ENCODE measurements around the gene NCAPG. TPM values are rescaled to one million over a fixed set of nuclear protein-coding genes. Genes with fewer than 3 reads are reported as not detected.

The NCAPG gene
- total and polyA plus RNA-seq, 2 experiments from 2014 or later: 5.4 to 25.1 TPM

GRCh38 chr4:17812801-17813200 is 2.0 kb downstream of the NCAPG start:
- H3K4me1 ChIP-seq (ENCODE audit: low read depth): peaks cover 25% of the 10 kb centered on the region
- H3K27ac ChIP-seq: no peak overlapping the region
- no peak for TF ChIP-seq CTCF (IDR thresholded peaks at IDR 0.05; ENCODE audit: low read depth, low read length)
- H3K9me3 ChIP-seq (ENCODE audit: low read depth): no peaks in the 10 kb centered on the region
- no peaks in the 10 kb centered on the region for H3K27me3 ChIP-seq
- no peaks in the 10 kb centered on the region for H3K36me3 ChIP-seq
- peak in 1 of 2 donors; percentile 19 for DNase-seq (ENCODE audit: low read depth in 1 of 2, low spot score in 1 of 2)
- peak overlapping the region; percentile 84 for H3K4me3 ChIP-seq

GRCh38 chr4:17814140-17814539 is 3.4 kb downstream of the NCAPG start:
- no peaks in the 10 kb centered on the region for H3K9me3 ChIP-seq (ENCODE audit: low read depth)
- H3K4me3 ChIP-seq: no peak overlapping the region
- DNase-seq (ENCODE audit: low read depth in 1 of 2, low spot score in 1 of 2): peak in 1 of 2 donors; percentile 69
- TF ChIP-seq CTCF (IDR thresholded peaks at IDR 0.05; ENCODE audit: low read depth, low read length): no peak
- peaks cover 19% of the 10 kb centered on the region for H3K4me1 ChIP-seq (ENCODE audit: low read depth)
- no peak overlapping the region for H3K27ac ChIP-seq
- H3K27me3 ChIP-seq: no peaks in the 10 kb centered on the region
- H3K36me3 ChIP-seq: no peaks in the 10 kb centered on the region

GRCh38 chr4:17816142-17816541 is 5.4 kb downstream of the NCAPG start:
- Histone ChIP-seq H3K36me3 (no peaks in the 10 kb centered on the region), H3K9me3 (ENCODE audit: low read depth) (no peaks in the 10 kb centered on the region)

GRCh38 chr4:17817027-17817426 is 6.2 kb downstream of the NCAPG start:
- peak; percentile 55 for TF ChIP-seq CTCF (IDR thresholded peaks at IDR 0.05; ENCODE audit: low read depth, low read length)
- Histone ChIP-seq H3K36me3 (no peaks in the 10 kb centered on the region), H3K27me3 (no peaks in the 10 kb centered on the region), H3K9me3 (ENCODE audit: low read depth) (no peaks in the 10 kb centered on the region), H3K4me1 (ENCODE audit: low read depth) (peaks cover 11% of the 10 kb centered on the region), H3K4me3 (no peak overlapping the region), H3K27ac (no peak overlapping the region)
- peak; percentile 56 to 88 for DNase-seq (ENCODE audit: low read depth in 1 of 2, low spot score in 1 of 2)

More at GRCh38 chr4:17816142-17816541, 5.4 kb downstream of the NCAPG start:
- no peak for TF ChIP-seq CTCF (IDR thresholded peaks at IDR 0.05; ENCODE audit: low read depth, low read length)
- Histone ChIP-seq H3K27ac (no peak overlapping the region), H3K27me3 (no peaks in the 10 kb centered on the region), H3K4me3 (no peak overlapping the region), H3K4me1 (ENCODE audit: low read depth) (peaks cover 14% of the 10 kb centered on the region)
- no peak for DNase-seq (ENCODE audit: low read depth in 1 of 2, low spot score in 1 of 2)

GRCh38 chr4:17823871-17824669 is 13.3 kb downstream of the NCAPG start:
- H3K4me3 ChIP-seq: no peak overlapping the region
- H3K4me1 ChIP-seq (ENCODE audit: low read depth): no peaks in the 10 kb centered on the region
- no peak for DNase-seq (ENCODE audit: low read depth in 1 of 2, low spot score in 1 of 2)
- no peaks in the 10 kb centered on the region for H3K9me3 ChIP-seq (ENCODE audit: low read depth)
- peaks cover 3% of the 10 kb centered on the region for H3K36me3 ChIP-seq
- H3K27me3 ChIP-seq: no peaks in the 10 kb centered on the region
- H3K27ac ChIP-seq: no peak overlapping the region
- TF ChIP-seq CTCF (IDR thresholded peaks at IDR 0.05; ENCODE audit: low read depth, low read length): no peak
